ENCODE data around the gene KLF11.
A peak's percentile ranks its signal among the peaks of the same experiment; 100 is the strongest.

The KLF11 gene

DNA sequence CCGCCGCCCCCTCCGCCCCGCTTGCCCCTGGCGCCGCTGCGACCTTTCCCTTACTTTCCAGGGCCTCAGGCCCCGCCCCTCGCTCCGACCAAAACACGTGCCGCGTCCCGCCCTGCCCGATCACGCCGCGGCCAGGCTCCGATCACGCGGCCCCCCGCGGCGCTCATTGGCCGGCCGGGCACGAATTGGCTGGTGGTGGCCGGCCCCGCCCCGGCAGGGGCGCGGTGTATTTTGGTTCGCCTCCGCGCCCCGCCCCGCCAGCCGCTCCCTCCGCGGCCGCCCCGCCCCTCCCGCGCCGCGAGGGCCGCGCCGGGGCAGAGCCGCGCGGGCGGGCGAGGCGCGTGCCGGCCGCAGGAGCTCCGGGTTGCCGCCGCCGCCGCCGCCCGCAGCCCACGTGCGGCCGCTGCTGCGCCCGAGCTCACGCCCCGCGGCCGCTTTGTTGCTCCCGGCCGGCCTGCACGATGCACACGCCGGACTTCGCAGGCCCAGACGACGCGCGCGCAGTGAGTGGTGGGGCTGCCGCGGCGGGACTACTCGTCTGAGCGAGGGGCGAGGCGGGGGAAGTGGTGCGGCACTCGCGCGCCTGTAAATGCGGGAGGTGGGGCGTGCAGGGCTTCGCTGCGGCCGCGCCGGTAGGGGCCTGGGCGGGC, at the start of gene KLF11:
Gene KLF11 (plus strand): TSS at position 295 of the 650 bp plus-strand sequence. CDS start 167 bp downstream, at position 462.
- peak; percentile 82 to 96 for DNase-seq (ENCODE audit: low read depth in 2 of 2)
- TF ChIP-seq, protein P1, sequence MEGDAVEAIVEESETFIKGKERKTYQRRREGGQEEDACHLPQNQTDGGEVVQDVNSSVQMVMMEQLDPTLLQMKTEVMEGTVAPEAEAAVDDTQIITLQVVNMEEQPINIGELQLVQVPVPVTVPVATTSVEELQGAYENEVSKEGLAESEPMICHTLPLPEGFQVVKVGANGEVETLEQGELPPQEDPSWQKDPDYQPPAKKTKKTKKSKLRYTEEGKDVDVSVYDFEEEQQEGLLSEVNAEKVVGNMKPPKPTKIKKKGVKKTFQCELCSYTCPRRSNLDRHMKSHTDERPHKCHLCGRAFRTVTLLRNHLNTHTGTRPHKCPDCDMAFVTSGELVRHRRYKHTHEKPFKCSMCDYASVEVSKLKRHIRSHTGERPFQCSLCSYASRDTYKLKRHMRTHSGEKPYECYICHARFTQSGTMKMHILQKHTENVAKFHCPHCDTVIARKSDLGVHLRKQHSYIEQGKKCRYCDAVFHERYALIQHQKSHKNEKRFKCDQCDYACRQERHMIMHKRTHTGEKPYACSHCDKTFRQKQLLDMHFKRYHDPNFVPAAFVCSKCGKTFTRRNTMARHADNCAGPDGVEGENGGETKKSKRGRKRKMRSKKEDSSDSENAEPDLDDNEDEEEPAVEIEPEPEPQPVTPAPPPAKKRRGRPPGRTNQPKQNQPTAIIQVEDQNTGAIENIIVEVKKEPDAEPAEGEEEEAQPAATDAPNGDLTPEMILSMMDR (IDR thresholded peaks at IDR 0.05; ENCODE audit: low read depth, low read length) = no peak
- H3K4me3 ChIP-seq (replicated peaks in 1 of 2; ENCODE audit: low read depth in 2 of 2, low read length in 2 of 2) = peak within 1 kb of the TSS; percentile 57 to 69

DNA sequence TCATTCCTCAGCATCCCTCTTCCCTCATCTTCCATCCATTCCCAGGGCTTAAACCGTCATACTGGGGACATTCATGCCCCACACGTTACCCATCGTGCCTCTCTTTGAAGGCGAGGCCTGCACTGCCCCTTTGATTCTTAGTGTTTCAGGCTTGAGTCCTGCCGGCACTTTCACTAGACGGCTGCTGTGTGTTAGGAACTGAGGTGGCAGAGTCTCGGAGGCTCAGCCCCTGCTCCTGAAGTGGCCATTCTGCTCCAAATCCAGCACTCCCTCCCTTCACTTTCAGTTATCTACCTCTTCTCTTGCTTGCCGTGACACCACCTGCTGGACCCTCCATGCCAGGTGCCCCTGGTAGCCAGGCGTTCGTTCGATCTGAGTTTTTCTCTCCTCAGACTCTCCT, 48.9 kb upstream of the KLF11 start:
- TF ChIP-seq, protein P1 (IDR thresholded peaks at IDR 0.05; ENCODE audit: low read depth, low read length) = no peak
- no peak overlapping the region for H3K4me3 ChIP-seq (replicated peaks in 1 of 2; ENCODE audit: low read depth in 2 of 2, low read length in 2 of 2)
- DNase-seq (ENCODE audit: low read depth in 2 of 2) = no peak

- no peak for DNase-seq (ENCODE audit: low read depth in 2 of 2)
- TF ChIP-seq, protein P1 (IDR thresholded peaks at IDR 0.05; ENCODE audit: low read depth, low read length) = no peak
- no peak overlapping the region for H3K4me3 ChIP-seq (replicated peaks in 1 of 2; ENCODE audit: low read depth in 2 of 2, low read length in 2 of 2)
Measured at GRCh38 chr2:9995059-9995458, 48.3 kb upstream of the KLF11 start.

DNA sequence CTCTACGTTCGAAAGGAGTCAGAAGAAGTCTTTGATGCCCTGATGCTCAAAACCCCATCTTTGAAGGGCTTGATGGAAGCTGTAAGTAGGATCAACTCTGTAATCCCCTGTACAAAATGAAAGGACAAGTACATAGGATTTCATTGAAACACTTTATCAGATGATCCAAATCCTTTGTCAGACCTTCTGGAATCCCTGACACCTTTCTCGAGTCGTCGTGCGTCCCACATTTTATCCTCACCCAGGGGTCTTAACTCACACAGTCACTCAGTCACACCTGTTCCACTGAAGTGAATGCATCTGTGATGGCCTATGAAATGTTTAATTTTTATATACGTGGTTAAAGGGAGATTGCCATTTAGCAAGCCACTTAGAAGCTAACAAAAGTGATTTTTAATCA, 47.0 kb upstream of the KLF11 start:
- DNase-seq (ENCODE audit: low read depth in 2 of 2) = no peak
- TF ChIP-seq, protein P1 (IDR thresholded peaks at IDR 0.05; ENCODE audit: low read depth, low read length) = no peak

DNA sequence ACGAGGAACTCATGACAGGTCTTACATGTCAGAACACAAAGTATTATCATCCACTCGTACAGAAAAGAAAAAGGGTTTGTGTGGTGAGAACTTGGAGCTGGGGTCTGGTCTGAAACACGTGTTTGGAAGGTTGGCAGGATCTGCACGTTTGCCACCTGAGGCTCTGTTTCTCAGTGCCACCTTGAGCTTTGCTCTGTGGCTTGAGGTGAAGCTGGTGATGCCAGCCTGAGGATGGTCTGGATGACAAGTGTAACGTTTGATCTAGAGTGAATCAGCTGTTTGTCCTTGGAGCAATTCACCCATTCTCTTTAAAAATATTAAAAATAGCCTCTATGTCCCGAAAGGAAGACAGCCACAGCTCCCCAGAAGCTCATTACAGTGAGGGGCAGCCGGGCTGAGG, 45.4 kb upstream of the KLF11 start:
- no peak for DNase-seq (ENCODE audit: low read depth in 2 of 2)
- TF ChIP-seq, protein P1 (IDR thresholded peaks at IDR 0.05; ENCODE audit: low read depth, low read length) = no peak

More for the DNA sequence above, 47.0 kb upstream of the KLF11 start:
- H3K4me3 ChIP-seq (replicated peaks in 1 of 2; ENCODE audit: low read depth in 2 of 2, low read length in 2 of 2) = no peak overlapping the region

GRCh38 chr2:9998916-9999654, 44.3 kb upstream of the KLF11 start:
- no peak for DNase-seq (ENCODE audit: low read depth in 2 of 2)
- no peak overlapping the region for H3K4me3 ChIP-seq (replicated peaks in 1 of 2; ENCODE audit: low read depth in 2 of 2, low read length in 2 of 2)
- TF ChIP-seq, protein P1 (IDR thresholded peaks at IDR 0.05; ENCODE audit: low read depth, low read length) = no peak

More for the DNA sequence above, 45.4 kb upstream of the KLF11 start:
- no peak overlapping the region for H3K4me3 ChIP-seq (replicated peaks in 1 of 2; ENCODE audit: low read depth in 2 of 2, low read length in 2 of 2)

Measured in cardiac fibroblast (primary cell).